B cell (primary cell): ENCODE data around the gene COL2A1. TPM values are rescaled to one million over a fixed set of nuclear protein-coding genes. Genes with fewer than 3 reads are reported as not detected.

Experiments
- ATAC-seq: fragments of 200-7000 bp; cut with Tn5 transposase; one replicate; pipeline ENCODE4 v1.10.0; 2021; ENCODE audit warnings: low read depth, mild to moderate bottlenecking, moderate number of reproducible peaks, moderate library complexity
- CTCF ChIA-PET: fragments of 350-600 bp; sonication (Branson Sonifier 250); formaldehyde crosslinking; loops from one replicate; lab custom pipeline; 2021; ENCODE audit warnings: antibody characterized with exemption, inconsistent platforms; lab: Charles Lee
- POLR2A ChIA-PET: fragments of 350-600 bp; sonication (Branson Sonifier 250); formaldehyde crosslinking; loops from one replicate; lab custom pipeline; 2021; ENCODE audit warnings: antibody characterized with exemption; lab: Charles Lee
- DNase-seq: peaks from one replicate; pipeline ENCODE4 v3.0.0; 2013
- H2AFZ ChIP-seq: 2 replicates; pipeline ENCODE4 v1.6.1; 2012; ENCODE audit warnings: mild to moderate bottlenecking, low read depth, low read length; ENCODE audit not compliant: insufficient read depth, poor library complexity, severe bottlenecking
- H3K27ac ChIP-seq, 2 donors: 1 replicate in 1 of 2; 2 replicates in 1 of 2; pipeline ENCODE4 v1.5.1; 2012 to 2013; ENCODE audit warnings: low read length in 2 of 2, mild to moderate bottlenecking in 2 of 2, moderate library complexity in 1 of 2
- H3K27me3 ChIP-seq, 4 experiments: fragments of 200-600 bp in 1 of 4; sonication (generic) in 1 of 4; replicated peaks in 1 of 4; 1 replicate in 2 of 4; 2 replicates in 2 of 4; pipeline versions ENCODE4 v1.6.1 to v1.7.0; 2013 to 2016; ENCODE audit warnings: low read length in 3 of 4, mild to moderate bottlenecking in 2 of 4, mixed read lengths in 1 of 4, moderate library complexity in 1 of 4; ENCODE audit not compliant: insufficient read depth in 4 of 4, control insufficient read depth in 3 of 4; ENCODE audit errors: control extremely low read depth in 1 of 4
- H3K36me3 ChIP-seq, 2 experiments: replicated peaks in 1 of 2; 1 replicate in 1 of 2; 2 replicates in 1 of 2; pipeline versions ENCODE4 v1.6.1 to v1.7.1; 2013; ENCODE audit warnings: low read length in 1 of 2; ENCODE audit not compliant: insufficient read depth in 2 of 2, control insufficient read depth in 1 of 2; ENCODE audit errors: control extremely low read depth in 1 of 2, extremely low read depth in 1 of 2
- H3K4me1 ChIP-seq, 2 donors: fragments of 200-600 bp in 1 of 2; sonication (generic) in 1 of 2; 1 replicate in 1 of 2; 2 replicates in 1 of 2; pipeline versions ENCODE4 v1.5.1 to v1.6.1; 2013 to 2017; ENCODE audit warnings: low read length in 2 of 2; ENCODE audit not compliant: control insufficient read depth in 2 of 2, insufficient read depth in 2 of 2
- H3K4me2 ChIP-seq: replicated peaks from 2 replicates; pipeline ENCODE3; 2012; ENCODE audit warnings: mild to moderate bottlenecking, low read depth, low read length; ENCODE audit not compliant: poor library complexity, severe bottlenecking
- H3K4me3 ChIP-seq, 5 experiments: fragments of 200-600 bp in 1 of 5; sonication (generic) in 1 of 5; 1 replicate in 3 of 5; 2 replicates in 2 of 5; pipeline versions ENCODE4 v1.5.1 to v1.7.0; 2011 to 2016; ENCODE audit warnings: low read length in 4 of 5, mild to moderate bottlenecking in 4 of 5, low read depth in 2 of 5, control low read depth in 1 of 5, moderate library complexity in 1 of 5; ENCODE audit not compliant: insufficient read depth in 1 of 5; ENCODE audit errors: control extremely low read depth in 1 of 5, extremely low read depth in 1 of 5
- H3K79me2 ChIP-seq: fragments of 200-600 bp; sonication (generic); one replicate; pipeline ENCODE4 v1.6.0; 2016; ENCODE audit warnings: low read length; ENCODE audit not compliant: control insufficient read depth, insufficient read depth
- H3K9ac ChIP-seq: fragments of 200-600 bp; sonication (generic); 2 replicates; pipeline ENCODE4 v1.6.1; 2017; ENCODE audit warnings: mild to moderate bottlenecking, low read length, moderate library complexity
- H3K9me3 ChIP-seq, 3 donors: one replicate each; pipeline versions ENCODE4 v1.6.1 to v1.7.1; 2013; ENCODE audit warnings: low read length in 2 of 3; ENCODE audit not compliant: control insufficient read depth in 2 of 3, insufficient read depth in 1 of 3; ENCODE audit errors: control extremely low read depth in 1 of 3
- H4K20me1 ChIP-seq: 2 replicates; pipeline ENCODE4 v1.6.0; 2012; ENCODE audit warnings: mild to moderate bottlenecking, low read length; ENCODE audit not compliant: insufficient read depth, control insufficient read depth, poor library complexity, severe bottlenecking
- H3K27ac Mint-ChIP-seq: one replicate; pipeline ENCODE4 v1.8.0; 2021; ENCODE audit warnings: mixed read lengths
- H3K27me3 Mint-ChIP-seq: one replicate; pipeline ENCODE4 v1.8.0; 2021; ENCODE audit warnings: mixed read lengths
- H3K4me1 Mint-ChIP-seq: one replicate; pipeline ENCODE4 v1.8.0; 2021; ENCODE audit warnings: mixed read lengths
- H3K4me3 Mint-ChIP-seq: one replicate; pipeline ENCODE4 v1.8.0; 2021; ENCODE audit warnings: mixed read lengths
- H3K9me3 Mint-ChIP-seq: one replicate; pipeline ENCODE4 v1.8.0; 2022; ENCODE audit warnings: mixed read lengths; ENCODE audit not compliant: insufficient read depth
- EZH2 ChIP-seq: IDR thresholded peaks from 2 replicates; pipeline ENCODE4 v1.6.1; 2012; ENCODE audit warnings: borderline replicate concordance, low read depth, mild to moderate bottlenecking, moderate library complexity, low read length; ENCODE audit not compliant: insufficient read depth, poor library complexity, severe bottlenecking
- WGBS: methylation state at CpG from one replicate; pipeline ENCODE4 v1.1.5; 2013; ENCODE audit warnings: missing lambda C conversion rate; ENCODE audit not compliant: insufficient coverage; 5-methylcytosine and 5-hydroxymethylcytosine counted together
- intact Hi-C: fragments of 100-400 bp; cut with micrococcal nuclease; formaldehyde crosslinking; loops from one replicate; pipeline ENCODE4 v1.10.0; 2022
- polyA plus RNA-seq: library from polyadenylated mRNA; depleted of rRNA; stranded (reverse); fragments of >200 nt; gene quantifications from 2 replicates; pipeline ENCODE4 v1.2.3, GENCODE V29; 2012
- total RNA-seq, 2 donors: library from RNA; stranded (reverse); fragments of 120-200 nt in 1 of 2; gene quantifications; 1 replicate in 1 of 2; 2 replicates in 1 of 2; pipeline versions ENCODE4 v1.2.3 to v1.2.4, GENCODE V29; 2013 to 2022
- TF ChIP-seq, protein P1 (sequence below): fragments of 200-600 bp; IDR thresholded peaks from one replicate; pipeline ENCODE4 v1.8.0; 2022; ENCODE audit warnings: antibody characterized with exemption, mild to moderate bottlenecking

Gene COL2A1
- total and polyA plus RNA-seq, 2 donors (not counting 1 experiment from before 2014, with no cell fraction given): not detected

DNA sequence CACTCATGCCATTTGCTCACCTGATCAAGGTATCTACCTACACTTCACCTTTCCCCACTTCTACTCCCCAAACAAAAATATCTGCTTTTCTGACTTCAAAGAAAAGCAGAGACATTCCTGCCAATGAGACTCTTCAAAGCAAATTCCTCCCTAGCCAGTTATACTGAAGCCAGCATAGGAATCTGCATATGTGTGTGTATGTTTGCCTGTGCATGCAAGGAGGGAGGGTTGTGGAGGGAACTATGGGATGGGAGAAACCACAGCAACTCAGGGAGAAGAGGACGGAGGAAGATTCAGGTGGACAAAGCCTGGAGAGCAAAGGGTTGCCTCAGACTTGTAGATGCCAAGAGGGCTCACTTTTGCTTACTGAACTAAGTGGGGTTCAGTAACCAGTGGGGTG is 73.1 kb downstream of the COL2A1 start:
- H3K4me3 Mint-ChIP-seq: no peak overlapping the region
- Histone ChIP-seq H3K9me3 (no peaks in the 10 kb centered on the region), H3K9ac (no peak overlapping the region), H3K4me2 (no peak overlapping the region), H3K79me2 (no peaks in the 10 kb centered on the region), H3K27me3 (peaks cover 0 to 11% (median 2%) of the 10 kb centered on the region in 4 experiments), H3K4me1 (no peaks in the 10 kb centered on the region), H3K36me3 (no peaks in the 10 kb centered on the region), H3K4me3 (no peak overlapping the region), H2AFZ (no peak overlapping the region), H4K20me1 (no peaks in the 10 kb centered on the region), H3K27ac (no peak overlapping the region)
- no peak overlapping the region for H3K27ac Mint-ChIP-seq
- H3K9me3 Mint-ChIP-seq: no peaks in the 10 kb centered on the region
- no peak for DNase-seq
- POLR2A ChIA-PET: no interaction called here
- peaks cover 40% of the 10 kb centered on the region for H3K27me3 Mint-ChIP-seq
- H3K4me1 Mint-ChIP-seq: no peaks in the 10 kb centered on the region
- TF ChIP-seq, protein P1, sequence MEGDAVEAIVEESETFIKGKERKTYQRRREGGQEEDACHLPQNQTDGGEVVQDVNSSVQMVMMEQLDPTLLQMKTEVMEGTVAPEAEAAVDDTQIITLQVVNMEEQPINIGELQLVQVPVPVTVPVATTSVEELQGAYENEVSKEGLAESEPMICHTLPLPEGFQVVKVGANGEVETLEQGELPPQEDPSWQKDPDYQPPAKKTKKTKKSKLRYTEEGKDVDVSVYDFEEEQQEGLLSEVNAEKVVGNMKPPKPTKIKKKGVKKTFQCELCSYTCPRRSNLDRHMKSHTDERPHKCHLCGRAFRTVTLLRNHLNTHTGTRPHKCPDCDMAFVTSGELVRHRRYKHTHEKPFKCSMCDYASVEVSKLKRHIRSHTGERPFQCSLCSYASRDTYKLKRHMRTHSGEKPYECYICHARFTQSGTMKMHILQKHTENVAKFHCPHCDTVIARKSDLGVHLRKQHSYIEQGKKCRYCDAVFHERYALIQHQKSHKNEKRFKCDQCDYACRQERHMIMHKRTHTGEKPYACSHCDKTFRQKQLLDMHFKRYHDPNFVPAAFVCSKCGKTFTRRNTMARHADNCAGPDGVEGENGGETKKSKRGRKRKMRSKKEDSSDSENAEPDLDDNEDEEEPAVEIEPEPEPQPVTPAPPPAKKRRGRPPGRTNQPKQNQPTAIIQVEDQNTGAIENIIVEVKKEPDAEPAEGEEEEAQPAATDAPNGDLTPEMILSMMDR: no peak
- TF ChIP-seq EZH2: no peak
- 100% methylated on average over 1 of the region's 1 CpG for WGBS
- CTCF ChIA-PET: no interaction called here
- intact Hi-C loops: no loop called here
- no peak for ATAC-seq

DNA sequence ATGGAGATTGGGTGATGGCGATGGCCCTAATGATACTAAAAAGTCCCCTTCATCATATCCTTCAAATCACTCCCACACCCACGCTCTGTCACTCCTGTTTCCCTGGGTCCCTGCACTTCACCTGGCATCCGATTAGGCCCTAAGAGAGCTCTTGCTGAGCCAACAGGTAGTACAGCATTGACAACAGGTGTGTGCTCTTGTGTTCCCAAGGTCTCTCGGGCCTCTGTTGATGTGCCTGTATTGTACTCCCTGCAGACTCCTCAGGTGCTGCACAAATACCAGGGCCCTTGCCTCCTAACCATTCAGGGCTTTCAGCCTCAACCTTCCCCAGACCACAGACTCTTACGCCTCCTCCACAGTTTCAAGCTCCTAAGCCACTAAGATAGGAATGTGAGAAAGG is 73.6 kb downstream of the COL2A1 start:
- intact Hi-C loops: no loop called here
- DNase-seq (no peak), ATAC-seq (no peak)
- Histone ChIP-seq H3K9ac (no peak overlapping the region), H3K79me2 (no peaks in the 10 kb centered on the region), H3K27me3 (peaks cover 0 to 11% (median 2%) of the 10 kb centered on the region in 4 experiments), H3K4me3 (no peak overlapping the region), H3K9me3 (no peaks in the 10 kb centered on the region), H4K20me1 (no peaks in the 10 kb centered on the region), H2AFZ (no peak overlapping the region), H3K4me1 (no peaks in the 10 kb centered on the region), H3K4me2 (no peak overlapping the region), H3K36me3 (no peaks in the 10 kb centered on the region), H3K27ac (no peak overlapping the region)
- Mint-ChIP-seq H3K27me3 (peaks cover 35% of the 10 kb centered on the region), H3K4me1 (no peaks in the 10 kb centered on the region), H3K9me3 (no peaks in the 10 kb centered on the region), H3K27ac (no peak overlapping the region), H3K4me3 (no peak overlapping the region)
- WGBS: 93% methylated on average over 3 of the region's 5 CpGs
- ChIA-PET POLR2A (interaction anchor here (0.5 kb wide), 1 partner anchor 133 kb away, joined by 10 read pairs; no protein-coding TSS in a partner anchor), CTCF (no interaction called here)
- TF ChIP-seq EZH2: no peak
- TF ChIP-seq, protein P1: no peak
